Measurements from ENCODE around the gene PIGC.
A peak's percentile ranks its signal among the peaks of the same experiment; 100 is the strongest.

PIGC gene

GRCh38 chr1:172443666-172444453, at the start of gene PIGC:
TSS of gene PIGC (minus strand) at chr1:172444069. CDS start at chr1:172442622, 1,447 bp downstream.
- Mint-ChIP-seq H3K4me3 (peak within 1 kb of the TSS; percentile 89 to 94), H3K4me1 (peaks cover 30 to 39% of the 10 kb centered on the region in 2 donors), H3K36me3 (peaks cover 17 to 32% of the 10 kb centered on the region in 2 donors), H3K27me3 (no peaks in the 10 kb centered on the region), H3K27ac (peak within 1 kb of the TSS; percentile 97), H3K9me3 (no peaks in the 10 kb centered on the region)
- peak; percentile 100 for ATAC-seq (replicated peaks)
- DNase-seq, result peak; percentile 87

- Mint-ChIP-seq H3K4me1 (no peaks in the 10 kb centered on the region), H3K27ac (no peak overlapping the region), H3K4me3 (no peak overlapping the region), H3K27me3 (peaks cover 6 to 10% of the 10 kb centered on the region in 2 donors), H3K9me3 (no peaks in the 10 kb centered on the region), H3K36me3 (no peaks in the 10 kb centered on the region)
- DNase-seq (no peak), ATAC-seq (replicated peaks) (no peak)
Observed at GRCh38 chr1:172492421-172492820, 48.6 kb upstream of the PIGC start.

- Mint-ChIP-seq H3K27me3 (peaks cover 14 to 16% of the 10 kb centered on the region in 2 donors), H3K4me3 (no peak overlapping the region), H3K36me3 (no peaks in the 10 kb centered on the region), H3K27ac (no peak overlapping the region), H3K9me3 (peaks cover 0 to 3% of the 10 kb centered on the region in 2 donors), H3K4me1 (no peaks in the 10 kb centered on the region)
- no peak for ATAC-seq (replicated peaks)
- no peak for DNase-seq
Observed at GRCh38 chr1:172489847-172490246, 46.0 kb upstream of the PIGC start.

DNA sequence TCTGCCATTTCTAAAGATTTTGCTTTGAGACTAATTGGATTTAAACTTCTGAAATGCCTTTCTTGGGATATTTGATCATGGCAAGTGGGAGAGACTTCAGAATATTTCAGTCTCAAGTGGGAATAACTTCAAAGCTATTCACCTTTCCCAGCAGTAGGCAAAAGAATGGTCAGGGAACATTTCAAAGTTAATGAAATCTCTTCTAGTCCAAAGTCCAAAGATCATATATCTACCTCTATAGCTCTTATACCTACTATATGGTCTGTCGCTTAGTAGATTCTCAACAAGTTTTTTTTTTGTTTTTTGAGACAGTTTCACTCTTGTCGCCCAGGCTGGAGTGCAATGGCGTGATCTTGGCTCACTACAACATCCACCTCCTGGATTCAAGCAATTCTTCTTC, 44.5 kb upstream of the PIGC start:
- no peak for DNase-seq
- H3K27me3 Mint-ChIP-seq, result peaks cover 14 to 16% of the 10 kb centered on the region in 2 donors
- H3K9me3 Mint-ChIP-seq, result peaks cover 0 to 3% of the 10 kb centered on the region in 2 donors
- peaks cover 0 to 1% of the 10 kb centered on the region in 2 donors for H3K4me1 Mint-ChIP-seq
- H3K36me3 Mint-ChIP-seq, result no peaks in the 10 kb centered on the region
- no peak for ATAC-seq (replicated peaks)
- H3K4me3 Mint-ChIP-seq, result no peak overlapping the region
- H3K27ac Mint-ChIP-seq, result no peak overlapping the region

GRCh38 chr1:172487550-172487949, 43.7 kb upstream of the PIGC start:
- peaks cover 0 to 1% of the 10 kb centered on the region in 2 donors for H3K4me1 Mint-ChIP-seq
- no peak overlapping the region for H3K4me3 Mint-ChIP-seq
- DNase-seq, result no peak
- no peak overlapping the region for H3K27ac Mint-ChIP-seq
- no peak for ATAC-seq (replicated peaks)
- H3K9me3 Mint-ChIP-seq, result peaks cover 0 to 3% of the 10 kb centered on the region in 2 donors
- peaks cover 14 to 16% of the 10 kb centered on the region in 2 donors for H3K27me3 Mint-ChIP-seq
- no peaks in the 10 kb centered on the region for H3K36me3 Mint-ChIP-seq

GRCh38 chr1:172486805-172487454, 43.1 kb upstream of the PIGC start:
- no peak for DNase-seq
- H3K4me1 Mint-ChIP-seq, result peaks cover 0 to 1% of the 10 kb centered on the region in 2 donors
- H3K9me3 Mint-ChIP-seq, result peaks cover 0 to 3% of the 10 kb centered on the region in 2 donors
- no peak overlapping the region for H3K4me3 Mint-ChIP-seq
- peaks cover 14 to 16% of the 10 kb centered on the region in 2 donors for H3K27me3 Mint-ChIP-seq
- no peak for ATAC-seq (replicated peaks)
- no peak overlapping the region for H3K27ac Mint-ChIP-seq
- no peaks in the 10 kb centered on the region for H3K36me3 Mint-ChIP-seq

GRCh38 chr1:172485626-172486025, 41.8 kb upstream of the PIGC start:
- Mint-ChIP-seq H3K36me3 (no peaks in the 10 kb centered on the region), H3K4me1 (peaks cover 0 to 1% of the 10 kb centered on the region in 2 donors), H3K27ac (no peak overlapping the region), H3K27me3 (peaks cover 10 to 12% of the 10 kb centered on the region in 2 donors), H3K9me3 (peaks cover 0 to 3% of the 10 kb centered on the region in 2 donors), H3K4me3 (no peak overlapping the region)
- DNase-seq (no peak), ATAC-seq (replicated peaks) (no peak)

DNA sequence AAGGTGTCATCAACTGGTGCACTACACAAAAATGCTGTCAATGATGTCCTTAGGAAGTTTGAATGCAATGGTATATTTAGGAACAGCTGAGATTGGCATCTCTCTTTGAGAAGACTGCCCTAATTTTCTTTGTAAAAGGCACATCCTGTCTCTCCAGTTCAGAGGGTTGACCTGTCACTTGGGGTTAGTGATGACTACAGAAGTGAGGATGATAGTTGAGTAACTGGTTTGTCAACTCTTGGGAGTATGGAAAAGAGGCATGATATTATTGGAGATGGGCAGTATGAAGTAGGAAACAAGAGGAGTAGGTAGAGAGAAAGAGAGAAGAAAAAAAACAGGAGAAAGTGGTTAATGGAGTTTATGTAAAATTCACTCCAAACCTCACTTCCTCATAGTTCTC, 40.4 kb upstream of the PIGC start:
- H3K9me3 Mint-ChIP-seq, result peaks cover 0 to 3% of the 10 kb centered on the region in 2 donors
- H3K4me1 Mint-ChIP-seq, result peaks cover 0 to 1% of the 10 kb centered on the region in 2 donors
- ATAC-seq (replicated peaks) (no peak), DNase-seq (no peak)
- no peak overlapping the region for H3K27ac Mint-ChIP-seq
- peaks cover 13 to 15% of the 10 kb centered on the region in 2 donors for H3K27me3 Mint-ChIP-seq
- H3K36me3 Mint-ChIP-seq, result no peaks in the 10 kb centered on the region
- H3K4me3 Mint-ChIP-seq, result no peak overlapping the region

GRCh38 chr1:172483448-172483847, 39.6 kb upstream of the PIGC start:
- Mint-ChIP-seq H3K27me3 (peaks cover 8 to 15% of the 10 kb centered on the region in 2 donors), H3K36me3 (no peaks in the 10 kb centered on the region), H3K4me3 (no peak overlapping the region), H3K9me3 (peaks cover 0 to 3% of the 10 kb centered on the region in 2 donors), H3K27ac (no peak overlapping the region), H3K4me1 (peaks cover 0 to 1% of the 10 kb centered on the region in 2 donors)
- no peak for DNase-seq
- no peak for ATAC-seq (replicated peaks)

GRCh38 chr1:172482044-172482443, 38.2 kb upstream of the PIGC start:
- Mint-ChIP-seq H3K9me3 (peaks cover 0 to 3% of the 10 kb centered on the region in 2 donors), H3K4me3 (no peak overlapping the region), H3K27me3 (peaks cover 8 to 15% of the 10 kb centered on the region in 2 donors), H3K36me3 (no peaks in the 10 kb centered on the region), H3K4me1 (peaks cover 0 to 1% of the 10 kb centered on the region in 2 donors), H3K27ac (no peak overlapping the region)
- ATAC-seq (replicated peaks) (no peak), DNase-seq (no peak)

GRCh38 chr1:172480431-172480830, 36.6 kb upstream of the PIGC start:
- Mint-ChIP-seq H3K4me1 (peaks cover 0 to 1% of the 10 kb centered on the region in 2 donors), H3K36me3 (no peaks in the 10 kb centered on the region), H3K27me3 (peaks cover 8 to 11% of the 10 kb centered on the region in 2 donors), H3K9me3 (peaks cover 0 to 2% of the 10 kb centered on the region in 2 donors), H3K4me3 (no peak overlapping the region), H3K27ac (no peak overlapping the region)
- ATAC-seq (replicated peaks) (no peak), DNase-seq (no peak)

GRCh38 chr1:172478485-172478884, 34.6 kb upstream of the PIGC start:
- Mint-ChIP-seq H3K4me1 (no peaks in the 10 kb centered on the region), H3K36me3 (no peaks in the 10 kb centered on the region), H3K9me3 (no peaks in the 10 kb centered on the region), H3K27ac (no peak overlapping the region), H3K4me3 (no peak overlapping the region), H3K27me3 (peaks cover 5% of the 10 kb centered on the region in 2 donors)
- DNase-seq (no peak), ATAC-seq (replicated peaks) (no peak)

DNA sequence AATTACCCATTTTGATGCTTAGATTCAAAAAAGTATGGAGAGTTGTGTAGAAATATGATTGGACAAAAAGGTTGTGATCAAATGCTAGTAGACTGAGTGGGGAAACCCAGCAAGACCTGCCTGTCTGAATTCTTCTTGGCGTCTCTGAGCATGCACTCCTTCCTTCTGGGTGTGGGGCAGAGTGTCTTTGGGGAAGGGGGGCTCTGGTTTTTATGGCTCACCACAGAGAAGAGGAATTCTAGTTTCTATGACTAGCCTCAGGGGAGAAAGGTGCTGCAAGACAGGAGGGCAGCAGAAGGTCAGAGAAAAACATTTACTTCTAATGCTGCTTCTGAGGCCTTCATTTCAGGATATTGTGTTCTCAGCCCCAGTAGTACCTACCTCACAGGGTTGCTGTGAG, 33.9 kb upstream of the PIGC start:
- Mint-ChIP-seq H3K36me3 (no peaks in the 10 kb centered on the region), H3K4me1 (no peaks in the 10 kb centered on the region), H3K27me3 (peaks cover 5 to 9% of the 10 kb centered on the region in 2 donors), H3K4me3 (no peak overlapping the region), H3K27ac (no peak overlapping the region), H3K9me3 (no peaks in the 10 kb centered on the region)
- no peak for DNase-seq
- no peak for ATAC-seq (replicated peaks)

DNA sequence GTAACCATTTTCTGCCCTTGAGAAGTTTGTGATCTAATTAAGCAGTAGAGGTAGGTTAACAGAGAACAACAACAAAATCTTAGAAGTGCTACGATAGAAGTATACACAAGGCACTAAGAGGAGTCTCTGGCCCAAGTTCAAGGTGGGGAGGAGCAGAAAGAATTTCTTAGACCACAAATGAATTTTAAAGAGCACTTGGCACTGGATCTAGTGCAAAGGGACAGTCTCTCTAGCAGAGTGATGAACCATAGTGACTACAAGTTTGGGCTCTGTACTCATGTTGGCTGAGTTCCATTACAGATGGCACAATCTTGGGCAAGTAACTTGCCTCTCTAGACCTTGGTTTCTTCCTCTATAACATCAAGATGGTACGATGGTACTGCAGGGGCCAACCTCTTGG, 33.3 kb upstream of the PIGC start:
- DNase-seq (no peak), ATAC-seq (replicated peaks) (no peak)
- H3K36me3 Mint-ChIP-seq, result no peaks in the 10 kb centered on the region
- no peak overlapping the region for H3K4me3 Mint-ChIP-seq
- peaks cover 5 to 9% of the 10 kb centered on the region in 2 donors for H3K27me3 Mint-ChIP-seq
- H3K9me3 Mint-ChIP-seq, result no peaks in the 10 kb centered on the region
- no peaks in the 10 kb centered on the region for H3K4me1 Mint-ChIP-seq
- H3K27ac Mint-ChIP-seq, result no peak overlapping the region

All from stimulated activated naive B cell treated with anti-CD40 and anti-IgM and Interleukin-4, amounts not matched to agents 10 μg/mL and 1 μg/mL and 100 μg/mL, for 72 hours (primary cell).